Activated gamma-delta T cell treated with anti-CD3 and anti-CD28 coated beads, Interleukin-2, amount 50 U/mL, for 16 hours (primary cell): Measurements from ENCODE around the gene HYAL1.

Experiments used
- DNase-seq: peaks from one replicate; pipeline ENCODE4 v3.0.0-alpha.2; 2020; ENCODE audit warnings: low read depth

The HYAL1 gene

DNA sequence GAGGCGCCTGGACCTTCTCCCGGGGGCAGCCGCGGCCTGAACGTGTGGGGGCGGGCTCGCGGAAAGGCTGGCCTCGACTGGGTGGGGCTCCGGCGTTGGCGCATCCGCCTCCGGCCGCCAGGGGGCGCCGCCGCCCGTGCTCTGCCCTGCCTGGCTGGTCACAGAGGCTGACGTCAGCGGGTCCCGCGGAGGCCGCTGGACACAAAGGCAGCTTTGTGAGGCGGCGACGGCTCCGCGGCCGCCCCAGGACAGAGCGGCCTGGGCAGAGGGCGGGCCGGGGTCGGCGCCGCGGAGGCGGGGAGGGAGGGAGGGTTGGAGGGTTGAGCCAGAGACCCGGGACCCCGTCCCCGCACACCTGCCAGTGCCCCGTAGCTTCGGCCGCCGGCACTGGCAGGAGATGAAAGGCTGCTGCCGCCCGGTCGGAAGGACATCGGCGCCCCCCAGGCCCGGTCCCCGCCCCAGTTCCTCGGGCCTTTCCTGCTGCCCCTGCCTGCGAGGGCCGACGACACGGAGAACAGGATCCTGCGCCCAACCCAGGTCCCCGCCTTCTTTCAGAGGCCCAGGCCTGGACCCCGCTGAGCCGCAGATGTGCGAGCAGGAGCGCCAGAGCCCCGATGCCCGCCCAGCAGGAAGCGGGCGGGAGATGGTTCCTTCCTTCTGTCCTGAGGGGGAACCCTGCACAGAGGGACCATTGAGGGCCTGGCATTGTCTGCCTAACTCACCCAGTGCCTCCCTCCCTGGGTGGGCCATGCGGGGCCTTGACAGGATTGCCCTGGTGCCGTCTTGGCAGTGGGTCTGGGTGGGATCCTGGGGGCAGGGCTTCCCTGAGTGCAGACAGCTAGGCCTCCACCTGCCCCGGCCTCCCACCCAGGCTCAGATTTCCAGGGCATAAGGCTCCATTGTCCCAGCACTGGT is 43.1 kb downstream of the HYAL1 start:
- peak; percentile 72 for DNase-seq

DNA sequence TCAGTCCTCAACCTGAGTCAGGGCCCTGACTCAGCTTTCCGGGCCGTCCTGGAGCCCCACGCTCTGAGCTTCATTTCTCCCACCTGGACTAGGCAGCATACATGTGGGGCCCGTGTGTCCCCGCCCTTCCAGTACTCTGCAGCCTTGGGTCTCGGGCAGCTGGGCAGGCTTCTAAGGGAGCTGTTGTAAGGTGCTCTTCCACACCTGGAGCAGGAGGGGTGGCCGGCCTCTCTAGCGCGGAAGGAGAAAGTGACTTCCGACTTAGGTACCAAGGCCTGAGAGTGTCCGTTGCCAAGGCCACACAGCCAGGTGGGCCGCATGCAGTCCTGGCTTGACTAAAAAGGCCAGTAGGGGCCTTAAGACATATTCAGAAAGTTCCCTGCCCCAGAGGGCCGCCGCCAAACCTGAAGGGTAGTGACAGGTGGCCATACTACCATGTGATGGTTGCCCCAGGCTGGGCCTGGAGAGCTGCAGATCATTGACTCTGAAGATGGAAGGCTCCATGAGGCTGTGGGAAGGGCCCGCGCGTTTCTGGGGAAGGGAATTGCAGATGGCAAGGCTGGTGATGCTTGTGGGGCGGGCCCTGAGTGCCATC is 43.8 kb downstream of the HYAL1 start:
- no peak for DNase-seq

DNA sequence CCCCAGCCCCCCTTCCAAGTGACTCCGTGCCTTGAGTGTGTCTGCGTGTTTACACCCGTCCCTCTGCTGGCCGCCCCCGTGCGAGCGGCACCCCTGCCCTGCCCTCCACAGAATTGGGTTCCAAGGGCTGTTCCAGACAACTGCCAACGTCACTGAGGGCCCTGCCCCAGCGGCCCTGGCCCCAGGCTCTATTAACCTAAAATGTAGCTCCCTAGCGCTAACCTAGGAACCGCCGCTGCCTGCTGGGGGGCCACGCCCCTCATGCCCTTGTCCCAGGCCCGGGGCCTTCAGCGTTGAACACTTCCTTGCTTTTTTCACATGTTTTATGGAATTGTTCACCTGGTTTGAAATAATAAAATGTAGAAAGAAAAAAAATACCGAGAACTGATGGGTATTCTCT is 44.4 kb downstream of the HYAL1 start:
- DNase-seq = no peak

DNA sequence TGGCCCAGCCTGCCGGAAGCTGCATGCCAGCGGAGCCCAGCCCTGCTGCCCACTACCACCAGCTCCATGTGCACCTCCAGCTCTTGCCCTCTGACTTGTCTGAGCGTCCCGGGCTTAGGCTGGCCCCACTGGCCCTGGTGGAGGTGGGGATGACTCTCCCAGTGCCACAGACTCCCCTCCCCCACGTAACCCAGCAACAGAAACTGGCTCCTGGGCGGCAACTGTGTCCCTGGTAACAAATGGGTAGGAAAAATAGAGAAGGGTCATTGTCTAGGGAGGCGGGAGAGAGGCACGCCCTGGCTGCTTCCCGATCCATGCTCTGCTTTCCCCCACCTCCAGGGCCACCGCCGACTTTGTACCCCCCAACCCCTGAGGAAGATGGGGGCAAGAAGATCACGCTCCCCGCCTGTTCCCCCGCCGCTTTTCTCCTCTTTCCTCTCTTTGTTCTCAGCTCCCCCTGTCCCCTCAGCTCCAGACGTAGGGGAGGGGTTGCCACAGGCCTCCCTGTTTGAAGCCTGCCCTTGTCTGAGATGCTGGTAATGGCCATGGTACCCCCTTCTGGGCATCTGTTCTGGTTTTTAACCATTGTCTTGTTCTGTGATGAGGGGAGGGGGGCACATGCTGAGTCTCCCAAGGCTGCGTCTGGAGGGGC is 45.2 kb downstream of the HYAL1 start:
- DNase-seq = no peak

DNA sequence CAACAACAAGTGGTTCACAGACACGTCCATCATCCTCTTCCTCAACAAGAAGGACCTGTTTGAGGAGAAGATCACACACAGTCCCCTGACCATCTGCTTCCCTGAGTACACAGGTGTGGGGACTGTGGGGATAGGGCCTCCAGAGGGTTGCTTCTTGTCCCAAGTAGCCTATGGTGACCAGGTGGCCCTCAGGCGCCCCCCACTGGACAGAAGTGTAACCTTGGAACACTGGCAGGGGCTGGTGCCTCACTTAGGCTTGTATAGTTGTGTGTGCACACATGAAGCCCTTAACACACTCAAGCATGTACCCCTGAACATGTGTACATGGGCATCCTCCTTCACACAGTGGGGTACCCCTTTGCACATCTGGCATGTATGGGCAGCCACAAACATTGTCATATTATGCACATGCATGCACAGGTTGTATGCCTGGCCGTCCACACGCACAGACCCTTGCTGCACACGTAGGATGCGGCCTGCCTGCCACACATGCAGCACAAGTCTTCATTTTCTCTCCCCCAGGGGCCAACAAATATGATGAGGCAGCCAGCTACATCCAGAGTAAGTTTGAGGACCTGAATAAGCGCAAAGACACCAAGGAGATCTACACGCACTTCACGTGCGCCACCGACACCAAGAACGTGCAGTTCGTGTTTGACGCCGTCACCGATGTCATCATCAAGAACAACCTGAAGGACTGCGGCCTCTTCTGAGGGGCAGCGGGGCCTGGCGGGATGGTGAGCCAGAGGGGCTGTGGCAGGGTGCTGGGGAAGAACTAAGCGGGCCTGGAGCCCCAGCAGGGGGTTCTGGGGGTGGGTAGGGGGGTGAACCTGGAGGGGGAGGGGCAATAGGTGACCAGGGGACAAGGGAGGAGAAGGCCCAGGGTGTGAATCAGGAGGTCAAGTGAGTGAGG is 46.1 kb downstream of the HYAL1 start:
- DNase-seq = no peak

DNA sequence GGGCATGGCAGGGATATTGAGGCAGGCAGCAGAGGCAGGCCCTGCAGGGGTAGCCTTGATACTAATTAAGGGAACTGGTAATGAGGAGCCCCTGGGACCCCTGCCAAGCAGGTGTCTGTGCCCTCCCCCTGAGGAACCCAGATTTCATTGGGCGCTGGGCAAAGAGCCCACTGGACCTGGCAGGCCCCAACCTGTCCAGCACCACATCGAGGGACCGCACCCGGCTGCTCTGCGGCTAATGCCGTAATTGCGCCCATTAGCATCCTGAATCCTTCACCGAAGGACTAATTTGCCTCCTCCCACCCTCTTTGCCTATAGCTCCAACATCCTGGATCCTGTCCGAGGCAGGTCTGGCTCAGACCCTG is 48.1 kb downstream of the HYAL1 start:
- DNase-seq = no peak

DNA sequence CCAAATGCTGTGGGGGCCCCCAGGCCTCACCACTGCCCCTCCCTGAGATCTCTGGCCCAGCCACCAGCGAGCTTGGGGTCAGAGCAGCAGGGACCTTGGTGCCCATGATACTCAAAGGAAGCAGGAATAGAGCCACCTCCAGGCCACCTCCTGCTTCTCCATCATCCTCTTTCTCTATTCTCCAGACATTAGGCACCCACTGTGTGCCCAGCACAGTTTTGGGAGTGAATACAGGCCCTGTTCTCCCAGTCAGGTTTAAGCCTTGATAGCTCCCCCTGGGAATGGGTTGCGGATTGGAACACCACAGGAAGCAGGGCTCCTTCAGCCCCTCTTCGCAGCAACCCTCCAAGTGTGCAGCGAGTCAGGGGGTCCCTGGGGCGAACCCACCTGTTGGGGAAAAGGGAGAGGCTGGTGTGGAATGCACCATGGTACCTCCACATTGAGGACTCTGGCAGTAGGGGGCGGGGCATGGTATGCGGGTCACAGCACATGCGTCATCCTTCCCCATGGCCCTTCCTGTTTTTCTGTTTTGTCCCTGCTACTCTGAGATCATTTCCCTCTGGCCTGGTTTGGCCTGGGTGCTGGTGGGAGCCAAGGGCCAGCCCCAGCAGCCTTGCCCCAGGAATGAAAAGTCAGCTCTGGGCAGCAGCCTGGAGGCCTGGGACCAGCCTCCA is 48.7 kb downstream of the HYAL1 start:
- no peak for DNase-seq

DNA sequence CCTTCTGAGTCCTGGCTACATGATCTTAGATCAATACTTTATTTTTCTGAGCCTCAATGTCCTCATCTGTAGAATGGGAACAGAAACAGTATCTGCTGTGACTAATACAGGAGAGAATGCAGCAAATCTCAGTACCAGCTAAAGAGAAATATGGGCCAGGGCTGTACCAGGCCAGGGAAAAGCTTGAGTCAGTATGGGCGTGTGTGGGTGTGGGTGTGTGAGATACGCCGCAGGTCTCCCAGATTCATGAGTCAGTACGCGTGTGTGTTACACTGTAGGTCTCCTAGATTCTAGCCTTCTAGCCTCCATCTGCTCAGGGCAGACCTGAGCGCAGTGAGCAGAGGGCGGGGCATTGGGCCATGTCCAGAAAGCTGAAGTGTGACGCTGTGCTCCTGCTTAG is 52.2 kb downstream of the HYAL1 start:
- DNase-seq = no peak

DNA sequence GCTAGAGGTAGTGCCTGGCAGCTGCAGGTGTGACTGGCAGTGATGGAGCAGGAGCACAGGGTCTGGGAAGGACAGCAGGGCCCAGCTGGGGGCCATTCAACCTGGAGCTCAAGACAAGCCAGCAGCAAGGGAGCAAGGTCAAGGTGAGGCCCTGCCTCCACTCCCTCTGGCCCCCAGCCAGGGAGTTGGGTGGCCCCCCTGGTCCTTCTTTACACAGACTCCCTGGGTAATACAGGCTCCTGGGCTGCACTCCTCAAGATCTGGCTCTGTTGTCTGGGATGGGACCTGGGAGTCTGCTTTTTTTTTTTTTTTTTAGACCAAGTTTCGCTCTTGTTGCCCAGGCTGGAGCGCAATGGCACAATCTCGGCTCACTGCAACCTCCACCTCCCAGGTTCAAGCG is 52.9 kb downstream of the HYAL1 start:
- no peak for DNase-seq
